GM21381 (cell line): Measurements from ENCODE around the gene DNAAF3.

Experiments used
- ATAC-seq: cut with Tn5 transposase; IDR thresholded peaks from one replicate; pipeline ENCODE4 v1.9.1; 2021; ENCODE audit warnings: mild to moderate bottlenecking, moderate library complexity; ENCODE audit not compliant: unreplicated experiment

Gene DNAAF3

GRCh38 chr19:55116859-55117662, 49.4 kb downstream of the DNAAF3 start, which contains the start of gene PPP1R12C:
Gene PPP1R12C (minus strand): TSS chr19:55117637. CDS start chr19:55117543, 94 bp downstream.
- ATAC-seq: peak; percentile 13

GRCh38 chr19:55116232-55116858, 50.1 kb downstream of the DNAAF3 start:
- ATAC-seq: peak; percentile 9

- no peak for ATAC-seq
Measured at GRCh38 chr19:55115446-55116065, 50.9 kb downstream of the DNAAF3 start.

DNA sequence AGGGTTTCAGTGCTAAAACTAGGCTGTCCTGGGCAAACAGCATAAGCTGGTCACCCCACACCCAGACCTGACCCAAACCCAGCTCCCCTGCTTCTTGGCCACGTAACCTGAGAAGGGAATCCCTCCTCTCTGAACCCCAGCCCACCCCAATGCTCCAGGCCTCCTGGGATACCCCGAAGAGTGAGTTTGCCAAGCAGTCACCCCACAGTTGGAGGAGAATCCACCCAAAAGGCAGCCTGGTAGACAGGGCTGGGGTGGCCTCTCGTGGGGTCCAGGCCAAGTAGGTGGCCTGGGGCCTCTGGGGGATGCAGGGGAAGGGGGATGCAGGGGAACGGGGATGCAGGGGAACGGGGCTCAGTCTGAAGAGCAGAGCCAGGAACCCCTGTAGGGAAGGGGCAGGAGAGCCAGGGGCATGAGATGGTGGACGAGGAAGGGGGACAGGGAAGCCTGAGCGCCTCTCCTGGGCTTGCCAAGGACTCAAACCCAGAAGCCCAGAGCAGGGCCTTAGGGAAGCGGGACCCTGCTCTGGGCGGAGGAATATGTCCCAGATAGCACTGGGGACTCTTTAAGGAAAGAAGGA, 51.8 kb downstream of the DNAAF3 start:
- no peak for ATAC-seq

DNA sequence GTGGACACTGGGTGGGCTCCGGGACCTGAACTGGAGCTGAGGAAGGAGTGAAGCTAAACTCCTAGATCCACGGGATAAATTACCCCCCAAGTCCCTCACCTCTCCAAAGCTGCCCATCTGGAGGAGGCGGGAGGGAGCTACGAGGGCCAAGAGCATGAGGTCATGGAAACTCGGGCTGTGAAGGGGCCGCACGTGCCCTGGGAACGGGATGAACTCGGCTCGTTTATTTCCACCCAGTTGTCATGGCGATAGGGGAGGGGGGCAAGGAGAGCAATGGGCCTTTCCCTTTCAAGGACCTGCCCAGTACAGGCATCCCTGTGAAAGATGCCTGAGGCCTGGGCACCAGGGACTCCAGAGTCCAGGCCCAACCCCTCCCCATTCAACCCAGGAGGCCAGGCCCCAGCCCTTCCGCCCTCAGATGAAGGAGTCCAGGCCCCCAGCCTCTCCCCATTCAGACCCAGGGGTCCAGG, 52.8 kb downstream of the DNAAF3 start:
- no peak for ATAC-seq

- ATAC-seq: no peak
Measured at GRCh38 chr19:55112777-55113569, 53.4 kb downstream of the DNAAF3 start.

- ATAC-seq: no peak
Measured at GRCh38 chr19:55112246-55112776, 54.1 kb downstream of the DNAAF3 start.

DNA sequence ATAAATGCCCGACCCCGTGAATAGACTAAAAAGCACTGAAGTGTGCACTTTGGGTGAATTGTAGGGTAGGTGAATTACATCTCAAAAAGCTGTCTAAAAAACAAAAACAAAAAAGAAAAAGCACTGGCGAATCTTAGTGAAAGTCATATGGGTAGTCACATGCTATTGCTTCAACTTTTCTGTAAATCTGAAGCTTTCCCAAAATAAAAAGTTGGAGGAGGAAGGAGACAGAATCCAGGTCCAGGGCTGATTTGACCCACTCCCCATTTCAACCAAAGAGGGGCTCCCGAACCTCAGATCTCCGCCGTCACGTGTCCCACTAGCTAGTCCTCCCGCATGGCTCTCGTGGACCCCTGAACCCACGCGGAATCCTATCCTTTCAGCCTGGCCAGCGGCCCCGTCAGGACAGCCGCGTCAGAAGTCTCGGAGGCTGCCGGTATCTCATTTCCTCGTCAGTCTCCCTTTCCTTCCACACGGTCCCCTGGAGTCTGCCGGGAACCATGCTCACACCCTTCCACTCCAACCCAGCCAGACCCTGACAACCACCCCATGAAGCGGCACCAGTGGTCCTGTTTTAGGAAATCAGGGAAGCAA, 55.1 kb downstream of the DNAAF3 start:
- no peak for ATAC-seq

DNA sequence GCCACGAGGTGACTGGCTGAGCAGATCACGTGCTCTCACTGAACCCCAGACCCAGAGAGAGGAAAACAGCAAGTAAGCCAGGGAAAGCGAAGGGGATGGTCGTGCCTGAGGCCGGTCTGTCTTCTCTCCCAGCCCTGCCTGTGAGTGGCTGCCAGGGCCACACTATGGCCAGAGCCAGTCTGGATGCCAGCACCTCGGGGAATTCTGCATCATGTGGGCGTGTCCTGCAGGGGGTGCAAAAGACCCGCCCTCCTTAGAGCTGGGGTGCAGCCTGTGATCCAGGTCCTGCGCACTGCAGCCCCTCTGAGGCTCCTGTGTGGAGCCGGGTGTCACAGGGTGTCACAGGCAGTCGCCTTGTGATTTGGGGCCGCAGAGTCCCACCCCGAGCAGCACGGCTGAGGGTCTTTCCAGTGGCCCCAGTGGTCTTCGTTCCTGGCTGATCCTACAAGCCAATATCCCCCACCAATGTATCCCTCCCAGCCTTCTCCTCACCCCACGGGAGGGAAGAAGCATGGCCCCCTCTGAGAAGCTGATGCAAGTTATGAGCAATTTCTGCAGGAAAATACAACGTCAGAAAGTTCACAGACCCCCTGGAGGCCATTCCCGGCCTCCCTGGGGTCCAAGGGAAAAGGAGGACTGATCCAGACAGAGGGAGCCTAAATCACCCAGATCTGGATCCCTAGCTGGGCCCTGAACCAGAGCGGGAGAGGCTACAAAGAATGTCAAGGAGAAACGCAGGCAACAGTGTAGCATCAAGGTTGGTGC, 56.7 kb downstream of the DNAAF3 start:
- ATAC-seq: no peak
